ENCODE data around the gene SGK1.

GRCh38 chr6:134288538-134289203 lies 29.2 kb downstream of the SGK1 start:
- no peak for TF ChIP-seq CTCF (IDR thresholded peaks at IDR 0.05)
- TF ChIP-seq POLR2A (IDR thresholded peaks at IDR 0.05): no peak
- TF ChIP-seq POLR2AphosphoS5 (IDR thresholded peaks at IDR 0.05): no peak

All from breast epithelium (tissue), 3 donors.